Stimulated activated CD4-positive, alpha-beta T cell treated with anti-CD3 and anti-CD28 coated beads, Interleukin-1b, Interleukin-23, amount 100 ng/mL, for 4 hours (primary cell): ENCODE measurements around the gene GNB1.
A peak's percentile ranks its signal among the peaks of the same experiment; 100 is the strongest.

Source experiments
- DNase-seq, 2 donors: peaks; one replicate each; pipeline ENCODE4 v3.0.0-alpha.2; 2020; ENCODE audit warnings: low read depth in 2 of 2

The GNB1 gene

DNA sequence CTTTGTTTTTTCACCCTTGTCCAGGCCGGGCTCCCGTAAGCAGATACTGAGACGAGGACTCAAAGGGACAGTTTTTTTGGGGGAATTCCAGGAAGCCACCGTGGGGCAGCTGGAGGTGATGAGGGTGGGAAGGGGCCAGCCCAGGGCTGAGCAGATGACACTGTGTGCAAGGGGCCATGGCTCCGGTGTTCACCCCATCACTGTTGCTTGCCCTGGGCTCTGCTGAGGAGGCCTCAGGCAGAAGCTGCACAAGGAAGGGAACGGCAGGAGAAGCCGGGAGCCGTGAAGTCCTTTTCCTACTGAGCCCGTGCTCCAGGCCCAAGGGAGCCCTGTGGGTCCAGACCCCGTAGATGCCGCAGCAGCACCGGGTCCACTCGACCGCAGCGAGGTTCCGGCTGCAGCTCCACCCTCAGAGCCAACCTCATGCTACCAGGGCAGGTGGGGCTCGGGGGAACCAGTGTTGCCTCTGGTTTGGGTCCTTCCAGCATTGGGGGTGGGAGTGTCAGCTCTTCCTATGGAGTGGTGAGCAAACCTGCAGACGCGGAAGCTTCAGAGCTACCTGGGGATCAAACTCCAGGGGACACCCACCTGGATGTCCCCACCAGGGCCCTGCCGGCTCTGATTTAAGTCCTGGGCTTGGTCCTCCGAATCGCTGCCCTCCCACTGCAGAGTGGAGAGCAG is 19.9 kb upstream of the GNB1 start:
- no peak for DNase-seq

DNA sequence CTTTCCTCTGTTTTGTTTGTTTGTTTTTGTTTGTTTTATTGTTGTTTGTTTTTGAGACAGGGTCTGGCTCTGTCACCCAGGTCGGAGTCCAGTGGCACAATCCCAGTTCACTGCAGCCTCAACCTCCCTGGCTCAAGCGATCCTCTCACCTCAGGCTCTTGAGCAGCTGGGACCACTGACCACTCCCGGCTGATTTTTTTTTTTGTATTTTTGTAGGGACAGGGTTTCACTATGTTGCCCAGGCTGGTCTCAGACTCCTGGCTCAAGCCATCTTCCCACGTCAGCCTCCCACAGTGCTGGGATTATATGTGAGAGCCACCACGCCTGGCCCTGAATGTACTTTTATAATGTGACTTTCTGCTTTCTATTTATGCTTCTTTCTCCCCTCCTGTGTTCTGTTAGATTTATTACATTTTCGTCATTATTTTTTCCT is 19.2 kb upstream of the GNB1 start:
- no peak for DNase-seq

DNA sequence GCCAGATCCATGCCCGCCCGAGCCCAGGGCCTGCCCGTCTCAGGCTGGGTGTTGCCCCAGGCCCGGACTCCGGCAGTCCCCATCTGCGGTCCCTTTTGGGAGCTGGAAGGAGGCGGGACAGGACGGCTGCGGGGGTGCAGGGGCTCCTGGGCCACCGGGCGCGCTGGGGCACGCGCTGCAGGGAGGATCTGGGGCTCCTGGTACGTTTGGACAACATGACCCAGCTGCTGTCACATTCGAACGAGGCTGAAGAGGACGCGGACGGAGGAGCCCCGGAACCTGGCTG is 17.6 kb upstream of the GNB1 start:
- DNase-seq = no peak

DNA sequence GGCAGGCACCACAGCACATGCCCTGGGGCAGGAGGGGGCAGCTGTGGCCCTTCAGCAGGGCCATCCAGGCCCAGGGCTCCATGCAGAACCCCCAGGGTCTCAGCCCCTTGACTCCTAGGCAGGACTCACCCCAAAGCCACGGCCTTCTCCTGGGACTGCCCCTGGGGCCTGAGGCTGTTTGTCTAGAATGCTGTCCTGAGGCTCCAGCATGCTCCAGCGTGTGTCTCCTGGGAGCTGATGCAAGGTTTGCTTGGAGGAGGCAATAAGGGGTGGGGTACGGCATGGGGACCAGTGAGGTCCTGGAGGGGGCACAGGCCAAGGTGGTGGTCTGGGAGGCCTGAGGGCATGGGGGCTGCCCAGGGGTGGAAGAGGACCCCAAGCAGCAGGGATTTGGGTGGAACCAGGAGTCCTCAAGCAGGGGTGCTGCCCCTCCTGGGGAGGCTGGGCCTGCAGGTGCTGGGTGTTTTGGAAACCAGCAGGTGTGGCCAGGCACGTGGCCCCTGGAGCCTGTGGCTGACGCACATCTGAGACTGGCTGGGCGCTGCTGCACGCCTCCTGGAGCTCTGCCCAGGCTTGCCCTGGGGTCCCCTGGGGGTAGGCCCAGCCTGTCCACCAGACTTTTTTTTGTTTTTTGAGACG is 16.3 kb upstream of the GNB1 start:
- DNase-seq = no peak

DNA sequence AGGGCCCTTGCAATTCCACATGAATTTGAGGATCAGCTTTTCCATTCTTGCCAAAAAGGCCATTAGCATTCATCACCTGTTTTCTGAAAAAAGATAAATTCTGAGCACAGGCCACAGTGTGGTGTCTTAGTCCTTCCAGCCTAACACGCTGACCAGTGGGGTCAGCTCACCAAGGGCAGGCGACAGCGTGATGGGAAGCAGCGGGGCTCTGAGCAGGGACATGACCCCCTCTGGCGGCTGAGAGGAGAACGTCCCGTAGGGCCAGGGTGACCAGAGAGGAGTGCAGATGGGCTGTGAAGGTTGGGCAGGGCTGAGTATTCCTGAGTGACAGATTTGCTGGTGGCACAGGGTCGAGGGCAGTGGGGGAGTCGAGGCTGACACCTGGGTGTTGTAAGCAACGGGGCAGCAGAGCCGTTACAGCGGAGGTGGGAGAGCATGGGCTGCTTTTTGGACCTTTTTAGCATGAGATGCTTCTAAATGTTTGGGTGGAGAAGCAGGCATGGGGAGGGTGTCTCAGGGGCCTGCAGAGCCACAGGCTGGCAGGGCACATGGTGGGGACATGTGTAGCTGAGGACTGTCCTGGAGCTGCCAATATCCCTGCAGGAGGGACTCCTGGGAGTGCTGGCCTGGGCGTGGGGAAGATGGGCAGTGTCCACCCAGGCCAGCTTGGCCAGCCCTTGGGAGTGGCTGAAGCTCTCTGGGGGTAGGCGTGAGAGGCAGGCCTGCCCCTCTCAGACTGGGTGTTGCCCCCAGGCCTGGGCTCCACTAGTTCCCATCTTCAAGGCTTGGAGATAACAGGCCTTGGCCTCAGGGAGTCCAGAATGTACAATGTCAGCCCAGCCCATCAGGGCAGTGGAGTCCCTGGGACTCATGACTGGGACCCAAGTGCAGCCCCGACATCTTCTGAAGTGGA is 15.6 kb upstream of the GNB1 start:
- peak; percentile 47 to 51 for DNase-seq

DNA sequence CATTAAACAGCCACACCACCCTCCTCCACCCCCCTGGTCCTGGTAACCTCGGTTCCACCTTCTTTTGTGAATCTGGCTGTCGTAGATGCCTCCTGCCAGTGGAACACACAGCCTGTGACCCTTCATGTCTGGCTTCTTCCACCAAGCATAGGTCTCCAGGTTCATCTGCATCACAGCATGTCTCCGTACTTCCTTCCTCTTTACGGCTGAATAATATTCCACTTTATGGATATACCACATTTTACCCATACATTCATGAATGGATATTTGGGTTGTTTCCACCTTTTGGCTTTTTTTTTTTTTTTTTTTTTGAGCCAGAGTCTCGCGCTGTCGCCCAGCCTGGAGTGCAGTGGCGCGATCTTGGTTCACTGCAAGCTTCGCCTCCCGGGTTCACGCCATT is 12.3 kb upstream of the GNB1 start:
- DNase-seq = no peak

DNA sequence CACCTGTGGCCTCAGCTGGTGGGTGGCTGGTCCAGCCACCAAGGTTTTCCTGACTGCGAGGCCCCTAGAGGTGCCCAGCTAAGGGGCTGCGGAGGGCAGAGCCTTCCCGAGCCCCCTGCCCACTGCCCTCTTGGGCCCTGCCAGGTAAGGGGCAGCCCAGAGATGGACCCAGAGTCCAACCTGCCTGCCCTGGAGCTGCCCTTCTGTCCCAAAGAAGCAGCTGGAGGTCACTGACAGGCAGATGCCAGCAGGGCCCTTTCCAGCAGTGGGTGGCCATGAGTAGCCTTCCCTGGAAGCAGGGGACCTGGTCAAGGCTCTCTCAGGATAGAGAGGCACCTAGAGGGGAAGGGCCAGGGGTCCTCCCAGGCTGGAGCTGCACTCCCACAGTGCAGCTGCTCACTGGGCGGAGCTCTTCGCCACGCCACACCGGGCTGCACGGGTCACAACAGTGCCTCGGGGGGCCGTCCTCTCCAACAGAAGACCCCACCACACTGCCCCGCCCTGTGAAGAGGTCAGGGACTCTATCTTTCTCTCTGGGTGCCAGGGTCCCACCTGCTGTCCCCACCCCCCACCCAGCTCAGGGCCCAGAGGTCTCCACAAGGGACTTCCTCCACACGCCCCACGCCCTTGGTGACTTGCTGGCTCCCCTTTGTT is 10.9 kb upstream of the GNB1 start:
- no peak for DNase-seq

DNA sequence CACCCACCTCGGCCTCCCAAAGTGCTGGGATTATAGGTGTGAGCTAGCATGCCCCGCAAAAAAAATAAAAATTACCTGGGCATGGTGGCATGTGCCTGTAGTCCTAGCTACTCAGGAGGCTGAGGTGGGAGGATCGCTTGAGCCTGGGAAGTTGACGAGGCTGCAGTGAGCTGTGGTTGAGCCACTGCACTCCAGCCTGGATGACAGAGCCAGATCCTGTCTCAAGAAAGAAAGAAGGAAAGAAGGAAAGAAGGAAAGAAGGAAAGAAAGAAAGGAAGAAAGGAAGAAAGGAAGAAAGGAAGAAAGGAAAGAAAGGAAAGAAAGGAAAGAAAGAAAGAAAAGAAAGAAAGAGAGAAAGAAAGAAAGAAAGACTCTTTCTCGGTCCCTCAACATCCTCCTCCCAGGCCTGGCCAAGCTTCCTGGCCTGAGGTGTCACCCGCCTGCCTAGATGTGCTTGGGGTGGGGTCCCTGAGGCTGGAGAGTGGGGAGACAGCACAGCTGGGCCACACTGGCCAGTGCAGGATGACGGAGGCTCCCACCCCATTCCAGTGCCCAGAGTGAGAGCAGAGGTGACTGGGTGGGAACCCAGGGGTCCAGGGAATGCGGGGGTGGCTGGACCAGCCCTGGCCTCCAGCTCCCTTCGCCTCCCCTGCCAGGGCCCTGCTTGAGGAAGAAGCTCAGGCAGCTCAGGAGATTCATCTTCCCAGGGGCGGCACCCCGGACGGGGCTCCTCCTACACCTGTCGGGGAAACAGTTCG is 10.2 kb upstream of the GNB1 start:
- DNase-seq = no peak

DNA sequence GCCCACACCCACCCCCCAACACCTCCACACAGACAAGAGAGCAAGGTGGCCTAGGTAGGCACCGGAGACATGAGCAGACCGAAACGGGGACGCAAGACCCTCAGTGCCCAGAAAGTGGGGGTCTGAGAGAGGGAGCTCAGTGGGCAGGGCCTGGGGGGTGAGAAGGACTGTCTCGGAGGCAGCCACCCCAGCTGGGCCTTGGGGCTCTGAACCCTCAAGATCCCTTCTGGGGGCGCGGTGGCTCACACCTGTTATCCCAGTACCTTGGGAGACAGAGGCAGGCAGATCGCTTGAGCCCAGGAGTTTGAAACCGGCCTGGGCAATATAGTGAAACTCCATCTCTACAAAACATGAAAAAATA is 9.1 kb upstream of the GNB1 start:
- DNase-seq = no peak

DNA sequence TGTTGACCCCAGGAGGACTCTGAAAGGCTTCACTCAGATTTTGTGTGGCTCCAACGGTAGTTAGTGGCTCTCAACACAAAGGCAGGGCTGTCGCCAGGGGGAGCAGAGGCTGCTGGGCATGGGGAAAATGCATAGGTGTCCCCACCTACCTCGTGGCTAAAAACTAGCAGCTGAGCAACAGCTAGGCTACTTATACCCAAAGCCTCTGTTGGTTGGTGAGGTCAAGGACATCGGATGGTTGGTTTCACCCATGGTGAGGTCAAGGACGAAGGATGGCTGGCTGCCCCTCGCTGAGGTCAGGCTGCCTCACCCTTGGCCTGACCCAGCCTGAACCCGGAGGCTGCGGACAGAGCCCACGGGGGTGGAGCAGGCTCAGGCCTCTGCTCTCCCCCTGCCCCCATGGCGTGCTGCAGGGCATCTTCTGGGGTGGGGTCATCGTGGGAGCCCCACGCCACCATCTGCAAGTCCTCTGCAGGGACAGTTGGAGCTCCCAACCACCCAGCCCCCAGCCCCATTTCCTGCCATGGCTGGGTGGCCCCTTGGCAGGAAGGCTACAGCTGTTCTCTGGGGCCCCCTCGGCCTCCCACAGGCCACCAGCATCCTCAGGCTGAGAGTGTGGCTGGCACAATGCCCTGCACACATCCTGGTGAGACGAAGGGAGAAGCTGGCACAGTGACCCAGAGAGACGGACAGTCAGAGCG is 8.5 kb upstream of the GNB1 start:
- no peak for DNase-seq

DNA sequence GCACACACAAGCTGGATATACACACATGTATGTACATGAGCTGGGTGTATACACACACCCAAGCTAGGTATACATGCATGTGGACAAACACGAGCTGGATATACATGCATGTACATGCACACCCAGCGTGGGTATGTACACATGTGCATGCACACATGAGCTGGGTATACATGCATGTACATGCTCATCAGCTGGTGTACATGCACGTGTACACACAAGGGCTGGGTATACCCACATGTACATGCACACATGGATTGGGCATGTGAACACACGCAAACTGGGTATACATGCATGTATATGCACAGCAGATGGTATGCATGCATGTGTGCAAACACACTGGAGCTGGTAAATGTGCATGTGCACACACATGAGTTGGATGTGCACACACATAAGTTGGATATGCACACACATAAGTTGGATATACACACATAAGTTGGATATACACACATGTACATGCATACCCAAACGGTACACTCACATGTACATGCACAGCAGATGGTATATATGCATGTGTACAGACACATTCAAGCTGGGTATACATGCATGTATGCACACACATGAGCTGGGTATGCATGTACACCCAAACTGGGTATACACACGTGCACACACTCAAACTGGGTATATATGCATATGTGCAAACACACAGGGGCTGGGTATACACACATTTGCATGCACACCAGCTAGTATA is 7.5 kb upstream of the GNB1 start:
- DNase-seq = no peak

DNA sequence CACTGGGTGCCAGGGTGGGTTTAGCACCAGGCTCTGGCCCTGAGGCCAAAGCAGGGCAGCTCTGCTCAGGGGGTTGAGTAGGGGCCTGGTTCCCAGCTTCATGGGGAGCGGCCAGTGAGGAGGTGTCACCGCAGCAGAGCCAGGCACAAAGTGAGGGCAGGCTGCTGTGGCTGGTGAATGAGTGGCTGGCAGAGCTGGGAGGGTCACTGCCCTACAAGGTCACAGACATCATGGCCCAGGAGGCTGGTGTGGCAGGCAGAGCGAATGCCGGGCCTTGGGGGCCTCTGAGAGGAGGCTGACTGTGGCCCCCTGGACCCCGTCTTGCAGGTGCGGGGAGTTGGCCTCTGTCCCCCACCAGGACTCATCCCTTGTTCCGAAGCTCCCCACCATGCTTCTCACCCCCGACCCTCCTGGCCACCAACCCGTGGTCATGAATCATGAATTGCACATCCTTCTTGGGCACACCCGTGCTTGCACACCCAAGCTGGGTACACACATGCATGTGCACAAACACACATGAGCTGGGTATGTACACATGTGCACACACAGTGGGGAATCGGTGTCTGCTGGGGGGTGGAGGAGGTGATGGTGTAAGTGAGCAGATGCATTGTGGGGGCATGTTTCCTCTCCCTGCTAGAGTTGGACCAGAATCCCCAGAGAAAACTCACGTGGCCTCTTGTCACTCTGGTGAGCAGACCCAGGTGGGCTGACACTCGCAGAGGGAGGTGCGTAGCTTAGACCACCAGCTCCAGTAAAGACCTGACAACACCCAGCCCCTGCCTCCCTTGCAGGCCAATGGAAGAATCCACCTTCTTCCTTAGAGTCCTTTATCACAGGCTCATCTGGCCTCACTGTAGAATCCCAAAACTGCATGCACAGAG is 4.8 kb upstream of the GNB1 start:
- no peak for DNase-seq

DNA sequence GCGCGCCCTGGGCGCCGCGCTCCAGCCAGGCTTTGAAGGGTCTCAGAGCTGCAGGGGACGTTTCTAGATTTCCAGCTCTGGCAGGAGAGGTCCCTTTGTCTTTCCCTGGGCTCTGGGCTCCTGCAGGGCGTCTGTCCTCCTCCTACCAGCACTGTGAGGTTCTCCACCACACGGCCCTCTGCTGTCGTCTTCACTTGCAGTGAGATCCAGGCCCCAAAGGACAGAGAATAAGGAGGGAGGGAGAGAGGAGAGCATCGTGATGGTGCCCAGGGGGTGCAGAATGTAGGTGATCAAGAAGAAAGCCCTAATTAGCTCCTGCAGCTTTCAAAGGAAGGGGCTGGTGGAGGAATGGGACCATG is 4.2 kb upstream of the GNB1 start:
- no peak for DNase-seq

DNA sequence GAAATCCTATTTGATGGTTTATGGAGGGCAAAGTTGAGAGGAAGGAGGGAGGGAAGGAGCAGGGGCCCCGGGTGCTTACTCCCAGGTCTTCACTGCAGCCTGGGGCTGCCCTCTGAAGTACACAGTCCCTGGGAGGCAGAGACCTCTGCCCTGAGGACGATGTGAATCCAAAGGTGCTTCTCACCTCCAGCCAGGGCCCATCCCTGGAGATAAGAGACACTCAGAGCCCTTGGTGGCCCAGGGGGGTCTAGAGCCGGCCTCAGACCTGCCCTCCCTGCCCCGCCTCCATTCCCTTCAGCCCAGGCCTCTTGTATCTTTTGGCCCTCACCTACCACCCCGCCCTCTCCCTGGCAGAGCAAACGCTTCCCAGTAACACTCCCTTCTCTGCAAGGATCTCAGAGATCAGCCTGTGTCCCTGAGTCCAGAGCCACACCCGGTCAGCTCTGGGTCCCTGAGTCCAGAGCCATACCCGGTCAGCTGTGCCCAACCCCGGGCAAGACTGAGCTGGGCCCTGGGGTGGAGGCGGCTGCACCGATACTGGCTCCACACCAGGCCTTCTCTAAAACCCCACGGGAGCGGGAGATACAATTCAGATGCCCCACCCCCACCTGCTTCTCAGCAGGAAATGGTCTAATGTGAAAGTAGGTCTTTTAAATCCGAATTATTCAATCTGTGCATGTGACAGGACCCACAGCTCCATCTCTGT is 3.6 kb upstream of the GNB1 start:
- no peak for DNase-seq

DNA sequence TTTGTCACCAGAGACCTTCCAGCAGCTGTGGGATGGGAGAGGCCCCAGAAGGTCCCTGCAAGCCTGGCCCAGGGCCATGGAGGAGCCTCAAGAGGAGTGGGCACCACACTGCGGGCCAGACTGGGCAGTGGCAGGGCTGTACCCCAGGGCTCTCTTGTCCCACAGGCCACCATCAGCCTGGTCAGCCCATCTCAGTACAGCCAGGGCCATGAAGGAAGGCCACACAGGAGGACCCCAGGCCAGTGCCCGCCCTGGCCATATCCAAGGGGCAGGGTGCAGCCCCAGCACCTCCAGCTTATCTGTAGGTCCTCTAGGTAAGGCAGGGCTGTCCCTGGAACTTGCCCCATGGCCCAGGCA is 3.1 kb upstream of the GNB1 start:
- DNase-seq = no peak

DNA sequence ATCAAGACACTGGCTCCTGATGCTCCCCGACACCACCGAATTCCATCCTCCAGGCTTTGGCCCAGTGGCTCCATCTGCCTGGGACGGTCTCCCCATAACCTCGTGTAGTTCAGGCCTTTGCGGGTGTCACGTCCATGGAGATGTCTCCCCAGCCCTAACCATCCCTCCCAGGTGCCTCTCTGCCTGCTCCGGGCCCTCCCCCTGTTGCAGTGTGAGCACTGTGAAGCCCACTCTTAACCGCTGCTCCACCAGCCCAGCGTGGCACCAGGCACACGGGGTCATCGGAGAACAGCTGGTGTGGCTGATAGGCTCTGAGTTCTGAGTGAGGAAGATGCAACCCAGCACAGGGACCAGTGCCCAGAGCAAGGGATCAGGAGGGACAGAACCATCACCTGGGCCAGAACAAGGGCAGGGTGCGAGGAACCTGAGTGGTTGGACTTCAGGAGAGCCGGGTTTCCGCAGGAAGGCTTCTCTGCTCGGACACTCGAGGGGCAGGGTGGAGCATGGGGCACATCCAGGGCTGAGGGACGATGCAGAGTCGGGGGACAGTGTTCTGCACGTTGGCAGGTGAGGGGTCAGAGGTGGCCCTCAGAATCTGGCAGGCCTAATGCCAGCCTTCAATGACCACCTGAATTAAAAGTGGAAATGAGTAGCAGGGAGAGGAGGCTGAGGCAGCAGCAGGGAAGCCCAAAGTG is 2.6 kb upstream of the GNB1 start:
- no peak for DNase-seq

DNA sequence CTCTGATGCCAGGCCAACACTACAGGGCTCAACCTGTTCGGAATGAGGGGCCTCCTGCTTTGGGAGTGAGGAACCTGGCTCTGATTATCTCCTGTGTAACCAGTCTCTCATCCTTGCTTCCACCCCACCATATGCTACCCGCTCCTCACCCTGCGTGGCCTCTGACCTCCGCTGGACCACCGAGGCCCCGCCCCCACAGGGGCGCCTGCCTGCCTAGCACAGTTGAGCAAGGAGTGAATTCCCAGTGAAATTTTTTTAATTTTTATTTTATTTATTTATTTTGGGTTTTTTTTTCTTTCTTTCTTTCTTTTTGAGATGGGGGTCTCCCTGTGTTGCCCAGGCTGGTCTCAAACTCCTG is 1.9 kb upstream of the GNB1 start:
- no peak for DNase-seq

DNA sequence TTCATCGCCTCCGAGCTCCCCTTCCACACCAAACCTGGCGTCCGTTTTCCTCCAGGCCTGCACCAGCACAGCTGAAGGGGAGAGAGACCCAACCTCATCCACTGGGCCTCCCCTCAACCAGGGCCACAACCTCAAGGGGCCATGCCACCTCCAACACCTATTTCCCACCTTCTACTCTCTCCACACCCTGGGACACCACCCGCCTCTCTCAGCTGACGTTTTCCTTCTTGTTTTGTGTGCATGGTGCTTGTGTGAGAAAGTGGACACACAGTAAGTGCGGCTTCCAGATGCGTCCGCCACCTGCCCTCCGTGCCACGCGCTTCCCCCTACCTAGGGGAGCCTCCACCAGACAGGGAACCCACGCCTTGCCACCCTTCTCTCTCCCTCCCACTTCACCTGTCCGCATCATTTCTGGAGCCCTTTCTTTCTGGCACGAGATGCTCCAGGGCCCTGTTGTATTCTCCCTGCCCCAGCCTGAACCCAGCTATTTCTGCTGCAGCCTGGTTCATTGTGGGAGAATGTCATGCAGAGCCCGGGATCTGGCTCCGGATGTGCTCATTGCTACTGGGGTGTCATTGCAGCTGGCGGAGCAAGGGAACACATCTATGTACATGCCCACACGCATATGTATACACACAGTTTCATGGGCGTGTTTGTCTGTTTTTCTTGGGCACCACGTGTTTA is 1.3 kb upstream of the GNB1 start:
- DNase-seq = no peak
